Measurements from ENCODE around the gene MRPL40. TPM values are rescaled to one million over a fixed set of nuclear protein-coding genes. Genes with fewer than 3 reads are reported as not detected.
"Not testable (repeated sequence)": the region's sequence is repeated elsewhere in the genome, so short reads cannot be mapped to it uniquely, and the experiment has no call there.

Gene MRPL40
- total RNA-seq, 4 donors from 2014 or later = 19.6 to 33.9 (median 23.4) TPM

- TF ChIP-seq POLR2A (IDR thresholded peaks at IDR 0.05) (no peak), CTCF (IDR thresholded peaks at IDR 0.05) (no peak)
- DNase-seq (ENCODE audit: low spot score in 2 of 2) = no peak
- H3K4me3 ChIP-seq (ENCODE audit: low read depth, poor library complexity, severe bottlenecking) = no peak overlapping the region
- intact Hi-C loops (cut with DNase I; ENCODE audit: low total_unique reads) = no loop called here
- WGBS, 2 donors = 64% methylated on average over 7 of the region's 7 CpGs
Measured at GRCh38 chr22:19438298-19438697, 6.0 kb downstream of the MRPL40 start.

DNA sequence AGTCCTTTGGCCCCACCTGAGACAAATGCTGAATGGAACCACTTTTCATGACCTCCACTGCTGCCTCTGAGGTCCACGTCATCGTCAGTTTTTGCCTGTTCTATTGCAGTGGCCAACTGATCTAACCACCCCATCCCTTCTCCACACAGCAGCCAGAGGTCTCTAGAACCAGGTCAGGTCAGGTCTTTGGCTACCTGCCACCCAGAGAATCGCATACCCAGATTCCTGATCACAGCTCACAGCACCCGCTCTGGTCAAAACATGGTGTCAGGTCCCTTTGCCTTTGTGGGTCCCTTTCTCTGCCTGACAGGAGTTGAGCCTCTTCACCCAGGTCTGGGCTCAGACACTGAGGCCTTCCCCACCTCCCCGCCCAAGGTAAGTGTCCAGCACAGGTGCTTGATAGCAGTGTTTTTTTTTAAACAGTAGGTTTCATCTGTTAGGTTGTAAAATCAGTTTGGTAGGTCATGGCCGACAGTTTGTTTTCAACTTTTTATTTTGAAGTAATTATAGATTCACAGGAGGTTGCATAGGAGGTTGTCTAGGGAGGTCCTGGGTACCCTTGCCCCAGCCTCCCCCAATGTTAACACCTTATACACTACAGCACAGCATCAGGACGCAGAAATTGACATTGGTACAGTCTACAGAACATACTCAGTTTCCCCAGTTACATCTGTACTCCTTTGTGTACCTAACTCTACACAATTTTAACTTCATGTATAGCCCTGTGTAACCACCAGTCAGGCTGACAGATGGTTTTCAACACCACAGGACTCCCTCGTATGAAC, 8.3 kb downstream of the MRPL40 start:
- intact Hi-C loops (cut with DNase I; ENCODE audit: low total_unique reads) = no loop called here
- TF ChIP-seq CTCF (IDR thresholded peaks at IDR 0.05) (no peak), POLR2A (IDR thresholded peaks at IDR 0.05) (no peak)
- WGBS, 2 donors = 81 to 82% methylated on average over 8 of the region's 8 CpGs
- peak in 1 of 2 donors; percentile 65 for DNase-seq (ENCODE audit: low spot score in 2 of 2)
- no peak overlapping the region for H3K4me3 ChIP-seq (ENCODE audit: low read depth, poor library complexity, severe bottlenecking)

DNA sequence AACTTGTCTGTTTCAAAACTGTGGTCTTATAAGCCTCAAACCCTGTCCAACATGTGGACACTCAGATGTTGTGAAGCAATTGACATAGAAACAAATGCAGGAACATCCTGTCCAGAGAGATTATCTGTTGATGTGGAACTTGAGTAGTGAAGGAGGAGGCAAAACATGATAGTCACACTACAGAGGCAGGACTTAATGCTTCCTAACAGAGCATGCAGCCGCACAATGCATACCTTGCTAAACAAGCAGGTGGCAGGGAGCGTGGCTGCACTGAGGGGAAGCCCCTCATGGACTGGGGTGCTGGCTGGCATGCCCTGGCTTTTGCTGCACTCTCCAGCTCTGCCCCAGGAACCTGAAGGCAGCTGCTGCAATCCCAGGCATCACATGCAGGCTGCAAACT, 9.8 kb downstream of the MRPL40 start:
- no peak for TF ChIP-seq POLR2A (IDR thresholded peaks at IDR 0.05)
- no peak for TF ChIP-seq CTCF (IDR thresholded peaks at IDR 0.05)
- 55 to 79% methylated on average over 2 of the region's 2 CpGs for WGBS, 2 donors

DNA sequence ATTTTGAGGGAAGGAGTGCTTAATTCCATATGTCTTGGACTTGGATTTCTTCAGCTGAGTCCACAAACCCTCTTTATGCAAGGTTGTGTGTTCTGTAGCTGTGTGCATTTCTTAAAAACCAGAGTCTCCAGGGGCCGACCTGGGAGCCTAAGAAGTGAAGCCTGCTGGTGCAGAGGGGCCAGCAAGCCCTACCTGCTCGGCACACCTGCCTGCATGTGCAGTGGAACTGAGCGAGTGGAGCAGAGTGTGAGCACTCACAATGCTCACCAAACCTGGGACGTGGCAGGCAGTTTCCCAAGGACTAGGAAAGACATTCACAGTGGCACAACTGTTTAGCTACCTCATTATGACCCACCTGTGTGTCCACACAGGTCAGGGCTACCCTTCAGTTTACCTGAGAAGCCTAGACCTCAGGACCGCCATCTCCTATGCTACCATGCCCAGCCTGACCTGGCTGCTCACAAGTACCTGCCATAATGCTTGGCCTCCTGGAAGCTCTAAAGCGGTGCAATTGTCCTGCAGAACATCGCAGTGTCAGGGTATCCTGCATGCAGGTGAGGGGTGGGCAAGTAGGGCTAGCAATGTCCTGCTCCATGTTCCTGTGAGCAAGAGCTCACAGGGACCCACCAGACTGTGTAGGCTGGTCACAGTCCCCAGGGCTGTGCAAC, 11.3 kb downstream of the MRPL40 start:
- DNase-seq (ENCODE audit: low spot score in 2 of 2) = peak in 1 of 2 donors; percentile 52
- TF ChIP-seq POLR2A (IDR thresholded peaks at IDR 0.05) (no peak), CTCF (IDR thresholded peaks at IDR 0.05) (no peak)
- whole genome bisulfite sequencing, 2 donors = 70 to 71% methylated on average over 7 of the region's 7 CpGs
- intact Hi-C loops (cut with DNase I; ENCODE audit: low total_unique reads) = no loop called here
- H3K4me3 ChIP-seq (ENCODE audit: low read depth, poor library complexity, severe bottlenecking) = no peak overlapping the region

More for the DNA sequence above, 9.8 kb downstream of the MRPL40 start:
- intact Hi-C loops (cut with DNase I; ENCODE audit: low total_unique reads) = no loop called here
- peak in 1 of 2 donors; percentile 75 for DNase-seq (ENCODE audit: low spot score in 2 of 2)
- no peak overlapping the region for H3K4me3 ChIP-seq (ENCODE audit: low read depth, poor library complexity, severe bottlenecking)

DNA sequence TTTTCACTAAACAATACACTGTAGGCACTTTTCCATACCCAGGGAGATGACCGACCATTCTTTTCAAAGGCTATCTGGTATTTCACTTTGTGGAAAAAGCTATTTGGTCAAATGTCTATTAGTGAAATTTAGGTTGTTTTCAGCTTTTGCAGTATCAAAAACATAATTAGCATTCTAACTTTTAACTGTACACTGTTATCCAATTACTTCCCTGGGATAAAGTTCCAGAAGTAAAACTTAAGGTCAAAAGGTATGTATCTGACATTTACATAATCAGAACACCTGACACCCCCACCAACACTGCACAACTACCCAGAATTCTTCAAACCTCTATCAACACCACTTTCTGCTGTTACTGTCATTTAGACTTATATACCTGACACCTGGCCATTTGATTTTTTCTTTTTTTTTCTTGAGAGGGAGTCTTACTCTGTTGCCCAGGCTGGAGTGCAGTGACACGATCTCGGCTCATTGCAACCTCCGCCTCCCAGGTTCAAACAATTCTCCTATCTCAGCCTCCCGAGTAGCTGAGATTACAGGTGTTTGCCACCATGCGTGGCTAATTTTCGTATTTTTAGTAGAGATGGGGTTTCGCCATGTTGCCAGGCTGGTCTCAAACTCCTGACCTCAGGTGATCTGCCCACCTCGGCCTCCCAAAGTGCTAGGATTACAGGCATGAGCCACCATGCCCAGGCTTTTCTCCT, 13.1 kb downstream of the MRPL40 start:
- WGBS, 2 donors = 92 to 93% methylated on average over 9 of the region's 9 CpGs
- H3K4me3 ChIP-seq (ENCODE audit: low read depth, poor library complexity, severe bottlenecking); intact Hi-C loops (cut with DNase I; ENCODE audit: low total_unique reads): not testable (repeated sequence)
- peak in 1 of 2 donors; percentile 26 for DNase-seq (ENCODE audit: low spot score in 2 of 2)
